ENCODE results near the gene PKMYT1.

PKMYT1 gene

DNA sequence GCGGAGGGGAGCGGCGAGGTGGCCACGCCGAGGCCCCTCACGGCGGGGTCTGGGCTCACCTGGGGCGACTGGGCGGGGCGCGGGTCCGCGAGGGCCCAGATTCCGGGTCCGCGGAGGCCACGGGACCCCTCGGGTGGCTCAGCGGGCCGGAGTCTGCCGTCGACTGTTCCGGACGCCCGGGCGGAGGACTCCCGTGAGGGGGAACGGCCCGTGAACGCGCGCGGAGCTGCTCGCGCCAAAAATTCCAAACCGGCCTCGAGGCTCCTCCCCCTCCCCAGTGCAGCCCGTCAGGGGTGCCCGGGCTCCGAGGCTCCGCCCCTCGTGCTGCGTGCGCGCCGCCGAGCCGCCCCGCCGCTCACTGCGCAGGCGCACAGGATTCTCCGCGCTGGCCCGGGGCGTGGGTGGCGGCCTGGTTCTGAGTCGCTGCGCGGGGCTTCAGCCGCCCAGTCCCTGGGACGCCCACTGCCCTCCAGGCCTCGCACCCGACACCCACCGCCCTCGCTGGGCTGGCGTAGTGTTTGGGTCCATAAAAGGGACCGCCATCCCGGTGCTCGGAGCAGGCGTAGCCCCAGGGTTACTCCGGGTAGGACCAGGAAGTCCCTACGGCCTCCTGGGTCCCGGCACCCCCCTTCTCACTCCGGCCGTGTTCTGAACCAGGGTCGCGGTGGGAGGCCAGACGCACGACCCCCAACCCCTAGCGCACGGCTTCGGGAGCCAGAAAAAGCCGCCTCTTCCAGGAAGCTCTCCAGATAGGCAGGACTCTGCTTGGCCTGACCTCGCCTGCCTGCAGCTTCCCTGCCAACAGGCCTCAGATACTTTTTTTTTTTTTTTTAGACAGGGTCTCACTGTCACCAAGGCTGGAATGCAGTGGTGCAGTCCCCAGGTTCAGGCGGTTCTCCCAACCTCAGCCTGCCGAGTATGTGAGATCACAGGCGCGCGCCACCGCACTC is at the start of gene PKMYT1:
Gene PKMYT1 (minus strand): TSS at position 220 of the 950 bp plus-strand sequence. CDS start 789 bp downstream, outside the sequence.
- TF ChIP-seq CTCF (IDR thresholded peaks at IDR 0.05) = peak; percentile 13
- H3K36me3 ChIP-seq = peaks cover 3% of the 10 kb centered on the region
- H3K27ac ChIP-seq = peak within 1 kb of the TSS; percentile 51
- H3K27me3 ChIP-seq = no peaks in the 10 kb centered on the region
- peaks cover 26 to 27% of the 10 kb centered on the region in 2 experiments for H3K4me1 ChIP-seq (ENCODE audit: control insufficient read depth in 1 of 2, insufficient read depth in 1 of 2, low read depth in 1 of 2, low read length in 1 of 2)
- peak within 1 kb of the TSS; percentile 90 to 95 for H3K4me3 ChIP-seq (ENCODE audit: low read depth in 1 of 2, low read length in 1 of 2)
- no peaks in the 10 kb centered on the region for H3K9me3 ChIP-seq

DNA sequence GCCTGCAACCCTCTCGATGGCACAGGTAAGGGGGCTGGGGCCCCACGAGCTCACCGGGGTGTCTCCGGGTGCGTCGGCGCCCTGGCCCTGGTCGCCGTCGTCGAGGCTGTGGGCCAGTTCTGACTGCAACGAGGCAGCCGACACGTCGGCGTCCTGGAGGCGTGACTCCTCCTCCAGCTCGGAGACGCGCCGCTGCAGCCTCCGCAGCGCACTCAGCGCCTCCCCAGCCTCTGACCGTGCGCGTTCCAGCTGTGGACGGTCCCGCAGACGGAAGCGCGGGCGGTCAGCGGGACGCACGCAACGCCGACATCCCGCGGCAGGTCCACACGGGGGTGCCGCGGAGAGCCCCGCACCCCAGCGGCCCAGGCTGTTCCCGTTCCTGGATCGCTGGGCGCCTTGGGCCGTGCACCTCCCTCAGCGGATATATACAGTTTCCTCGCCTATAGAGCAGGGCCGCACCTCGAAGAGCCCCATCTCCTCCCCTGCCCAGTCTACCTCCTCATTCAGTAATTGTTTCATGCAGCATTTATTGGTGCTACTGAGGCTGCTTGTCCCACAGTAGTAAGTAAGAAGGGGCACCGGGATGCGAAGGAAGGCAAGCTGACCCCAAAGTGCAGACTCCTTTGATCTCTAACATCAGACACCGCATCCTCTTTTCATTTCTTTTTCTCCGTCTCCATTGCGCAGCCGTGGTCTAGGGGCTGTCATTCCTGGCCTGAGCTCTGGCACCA is 49.4 kb upstream of the PKMYT1 start:
- no peaks in the 10 kb centered on the region for H3K9me3 ChIP-seq
- H3K27ac ChIP-seq = peak overlapping the region; percentile 47
- H3K4me3 ChIP-seq (ENCODE audit: low read depth in 1 of 2, low read length in 1 of 2) = peak overlapping the region; percentile 46 to 59
- no peaks in the 10 kb centered on the region for H3K36me3 ChIP-seq
- peaks cover 60% of the 10 kb centered on the region for H3K27me3 ChIP-seq
- peaks cover 46 to 65% of the 10 kb centered on the region in 2 experiments for H3K4me1 ChIP-seq (ENCODE audit: control insufficient read depth in 1 of 2, insufficient read depth in 1 of 2, low read depth in 1 of 2, low read length in 1 of 2)
- TF ChIP-seq CTCF (IDR thresholded peaks at IDR 0.05) = no peak

DNA sequence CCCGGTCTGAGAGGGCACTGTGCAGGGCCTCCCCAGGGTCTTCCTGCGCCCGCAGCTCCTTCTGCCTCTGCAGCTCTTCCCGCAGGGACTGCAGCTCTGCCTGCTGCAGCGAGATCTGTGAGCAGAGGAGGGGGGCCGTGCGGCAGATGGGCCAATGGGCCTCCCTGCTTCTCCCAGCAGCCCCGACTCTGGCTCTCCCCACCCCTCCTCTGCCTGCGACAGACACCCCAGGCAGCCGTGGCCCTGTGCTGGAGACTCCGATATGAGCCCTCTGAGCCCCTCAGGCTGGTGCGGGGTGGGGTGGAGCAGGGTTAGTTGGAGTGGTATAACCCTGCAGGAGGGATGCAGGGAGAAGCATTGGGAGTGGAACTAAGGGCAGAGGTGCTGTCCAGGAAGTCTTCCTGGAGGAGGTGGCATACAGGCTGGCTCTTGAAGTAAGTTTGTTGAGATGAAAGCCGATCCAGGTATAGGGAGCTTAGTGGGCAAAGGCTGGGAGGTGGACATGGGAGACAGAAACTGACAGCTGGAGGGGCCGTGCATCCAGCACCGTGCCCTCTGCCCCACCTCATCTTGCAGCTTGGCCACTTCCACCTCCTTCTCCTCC is 48.6 kb upstream of the PKMYT1 start:
- peaks cover 55% of the 10 kb centered on the region for H3K27me3 ChIP-seq
- peak overlapping the region; percentile 46 to 59 for H3K4me3 ChIP-seq (ENCODE audit: low read depth in 1 of 2, low read length in 1 of 2)
- H3K36me3 ChIP-seq = no peaks in the 10 kb centered on the region
- H3K27ac ChIP-seq = no peak overlapping the region
- TF ChIP-seq CTCF (IDR thresholded peaks at IDR 0.05) = no peak
- no peaks in the 10 kb centered on the region for H3K9me3 ChIP-seq
- H3K4me1 ChIP-seq (ENCODE audit: control insufficient read depth in 1 of 2, insufficient read depth in 1 of 2, low read depth in 1 of 2, low read length in 1 of 2) = peaks cover 44 to 64% of the 10 kb centered on the region in 2 experiments

DNA sequence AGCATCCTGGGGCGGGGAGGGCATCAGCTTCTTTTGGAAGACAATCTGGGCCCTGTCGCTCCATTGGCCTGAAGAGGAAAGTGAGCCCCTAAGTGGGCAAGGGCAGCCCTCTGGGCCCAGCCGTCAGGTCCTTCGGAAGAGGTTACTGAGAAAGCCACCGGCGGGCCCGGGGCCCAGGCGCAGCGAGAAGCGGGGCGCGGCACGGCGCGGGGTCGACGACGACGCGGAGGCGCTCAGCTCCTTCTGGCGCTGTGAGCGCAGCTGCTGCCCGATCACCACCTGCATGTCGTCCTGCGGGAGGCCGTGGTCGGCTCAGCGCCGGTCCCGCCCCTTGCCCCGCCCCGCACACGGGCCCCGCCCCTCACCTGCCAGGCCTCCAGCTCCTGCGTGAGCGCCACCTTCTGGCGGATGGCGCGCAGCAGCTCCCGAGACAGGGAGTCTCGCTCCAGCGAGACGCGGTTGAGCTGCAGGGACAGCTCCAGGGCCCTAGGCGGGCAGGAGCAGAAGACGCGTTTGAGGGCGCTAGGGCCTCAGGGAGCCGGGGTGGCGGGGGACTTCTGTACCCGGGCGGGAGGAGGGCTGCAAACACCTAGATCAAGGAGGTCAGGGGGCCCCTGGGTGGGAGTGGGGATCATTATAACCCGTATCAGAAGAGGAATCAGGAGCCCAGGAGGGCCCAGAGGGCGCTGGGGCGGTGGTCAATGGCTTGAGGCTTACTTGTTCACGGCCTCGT is 47.9 kb upstream of the PKMYT1 start:
- H3K36me3 ChIP-seq = no peaks in the 10 kb centered on the region
- peak; percentile 99 for TF ChIP-seq CTCF (IDR thresholded peaks at IDR 0.05)
- H3K9me3 ChIP-seq = no peaks in the 10 kb centered on the region
- H3K27ac ChIP-seq = peak overlapping the region; percentile 58
- H3K27me3 ChIP-seq = peaks cover 48% of the 10 kb centered on the region
- peak overlapping the region; percentile 23 to 59 for H3K4me3 ChIP-seq (ENCODE audit: low read depth in 1 of 2, low read length in 1 of 2)
- peaks cover 46 to 70% of the 10 kb centered on the region in 2 experiments for H3K4me1 ChIP-seq (ENCODE audit: control insufficient read depth in 1 of 2, insufficient read depth in 1 of 2, low read depth in 1 of 2, low read length in 1 of 2)

GRCh38 chr16:3027489-3027795 is 47.2 kb upstream of the PKMYT1 start:
- no peaks in the 10 kb centered on the region for H3K9me3 ChIP-seq
- TF ChIP-seq CTCF (IDR thresholded peaks at IDR 0.05) = no peak

More at GRCh38 chr16:3027489-3027795, 47.2 kb upstream of the PKMYT1 start:
- peaks cover 1% of the 10 kb centered on the region for H3K36me3 ChIP-seq
- H3K27me3 ChIP-seq = peaks cover 41% of the 10 kb centered on the region
- H3K4me1 ChIP-seq (ENCODE audit: control insufficient read depth in 1 of 2, insufficient read depth in 1 of 2, low read depth in 1 of 2, low read length in 1 of 2) = peaks cover 54 to 72% of the 10 kb centered on the region in 2 experiments
- no peak overlapping the region for H3K4me3 ChIP-seq (ENCODE audit: low read depth in 1 of 2, low read length in 1 of 2)
- no peak overlapping the region for H3K27ac ChIP-seq

All from neutrophil (primary cell).